Left renal pelvis (tissue), 4 donors: Measurements from ENCODE around the gene PGBD5. TPM values are rescaled to one million over a fixed set of nuclear protein-coding genes. Genes with fewer than 3 reads are reported as not detected.

ENCODE experiments used
- DNase-seq, 4 donors: peaks; one replicate each; pipeline ENCODE4 v3.0.0-alpha.2; 2013; ENCODE audit warnings: low read depth in 4 of 4, low spot score in 3 of 4
- polyA plus RNA-seq, 4 donors: library from polyadenylated mRNA; unstranded; fragments of 120-200 nt; gene quantifications; one replicate each; pipeline ENCODE4 v1.2.1, GENCODE V29; 2013; ENCODE audit not compliant: insufficient read length in 4 of 4

PGBD5 gene
- polyA plus RNA-seq, 4 donors = 0.68 to 6.1 (median 5.6) TPM

GRCh38 chr1:230309646-230310177 lies 116.4 kb downstream of the PGBD5 start:
- DNase-seq = no peak

GRCh38 chr1:230308821-230309220 lies 117.3 kb downstream of the PGBD5 start:
- DNase-seq = no peak

DNA sequence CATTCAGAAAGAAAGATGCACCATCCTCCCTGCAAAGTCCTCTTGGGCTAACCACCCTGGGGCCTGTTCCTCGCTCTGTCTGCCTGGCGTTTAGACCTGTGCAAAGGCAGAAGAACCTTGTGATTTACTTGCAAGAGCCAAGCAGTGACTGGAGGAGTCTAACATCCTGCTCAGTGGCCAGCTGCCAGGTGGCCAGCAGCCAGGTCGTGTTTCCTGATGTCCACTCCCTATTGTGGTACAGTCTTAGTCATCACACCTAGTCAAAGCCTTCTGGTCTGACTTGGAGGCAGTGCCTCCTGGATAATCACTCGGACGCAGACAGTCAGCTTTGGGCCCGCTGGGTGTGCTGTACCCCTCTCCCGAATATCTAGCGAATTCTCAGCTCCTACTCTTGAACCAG lies 118.1 kb downstream of the PGBD5 start:
- DNase-seq = no peak

GRCh38 chr1:230307213-230307612 lies 118.9 kb downstream of the PGBD5 start:
- no peak for DNase-seq

- DNase-seq = no peak
Observed at GRCh38 chr1:230306169-230306568, 120.0 kb downstream of the PGBD5 start.

DNA sequence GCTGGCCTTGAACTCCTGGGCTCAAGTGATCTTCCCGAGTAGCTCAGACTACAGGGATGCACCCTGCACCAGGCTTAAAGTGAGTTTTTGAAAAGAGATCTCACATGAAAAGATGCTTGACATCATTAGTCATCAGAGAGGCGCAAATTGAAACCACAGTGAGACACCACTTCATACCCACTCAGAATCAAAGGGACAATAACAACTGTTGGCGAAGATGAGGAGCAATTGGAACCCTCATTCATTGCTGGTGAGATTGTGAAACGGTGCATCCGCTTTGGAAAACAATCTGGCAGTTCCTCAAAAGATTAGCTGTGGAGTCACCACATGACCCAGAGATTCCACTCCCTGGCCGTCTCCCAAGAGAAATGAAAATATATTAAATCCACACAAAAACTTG lies 122.3 kb downstream of the PGBD5 start:
- DNase-seq = no peak

- DNase-seq = no peak
Observed at GRCh38 chr1:230303069-230303468, 123.1 kb downstream of the PGBD5 start.

- no peak for DNase-seq
Observed at GRCh38 chr1:230301822-230302221, 124.3 kb downstream of the PGBD5 start.

- DNase-seq = no peak
Observed at GRCh38 chr1:230301322-230301721, 124.8 kb downstream of the PGBD5 start.

GRCh38 chr1:230300322-230301301 lies 125.5 kb downstream of the PGBD5 start:
- DNase-seq = no peak

DNA sequence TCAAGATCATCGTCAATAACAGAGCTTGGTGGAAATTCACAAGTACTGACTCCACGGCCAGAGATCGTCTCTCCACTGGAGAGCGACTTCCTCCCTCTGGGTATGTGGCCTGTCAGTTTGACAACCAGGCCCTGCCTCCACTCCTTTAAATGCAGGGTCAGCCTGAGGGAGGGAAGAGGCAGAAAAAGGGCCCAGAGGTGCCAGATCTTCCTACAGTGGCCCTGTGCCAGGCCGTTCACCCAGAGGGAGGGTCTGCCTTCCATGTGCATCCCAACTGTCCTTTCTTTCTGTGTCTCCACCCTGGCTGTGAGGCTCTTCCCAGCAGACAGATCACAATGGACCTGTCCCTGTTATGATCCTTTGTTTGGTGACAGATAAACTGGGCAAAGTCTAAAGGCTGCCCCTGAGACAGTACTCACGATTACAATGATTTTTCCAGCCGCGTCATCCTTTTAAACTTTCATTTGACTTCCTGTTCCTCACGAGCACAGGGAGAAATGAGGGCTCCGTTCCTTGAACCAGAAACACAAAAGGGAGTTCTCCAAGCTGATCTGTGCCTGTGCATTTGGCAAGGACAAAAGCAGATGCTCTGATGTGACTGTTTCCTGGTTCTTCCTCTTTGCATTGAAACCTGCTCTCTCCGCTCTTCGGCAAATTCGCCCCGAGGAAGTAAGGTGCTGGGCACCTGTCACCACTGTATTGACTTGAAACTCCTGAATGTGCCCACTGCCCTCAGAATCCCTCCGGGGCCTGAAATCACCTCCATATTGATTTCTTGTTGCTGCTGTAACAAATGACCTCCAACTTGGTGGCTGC lies 126.7 kb downstream of the PGBD5 start:
- no peak for DNase-seq

DNA sequence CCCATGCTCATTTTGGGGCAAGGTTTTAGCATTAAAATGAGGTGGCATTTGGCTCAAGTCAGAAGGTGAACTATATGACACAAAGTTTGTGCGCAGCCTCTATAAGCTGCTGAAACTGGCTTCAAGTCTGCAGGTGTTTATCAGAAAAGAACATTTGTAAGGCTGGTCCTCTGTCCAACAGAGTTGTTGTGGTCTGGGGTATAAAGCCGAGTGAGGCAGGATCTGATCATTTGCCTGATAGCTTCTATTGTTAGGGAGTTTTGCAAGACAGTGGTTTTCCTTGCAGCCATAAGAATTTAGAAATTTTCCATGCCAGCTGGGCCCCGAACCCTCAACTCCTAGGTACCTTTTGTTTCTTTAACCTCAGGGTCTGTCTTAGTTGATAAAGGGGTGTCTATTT lies 130.8 kb downstream of the PGBD5 start:
- DNase-seq = no peak

DNA sequence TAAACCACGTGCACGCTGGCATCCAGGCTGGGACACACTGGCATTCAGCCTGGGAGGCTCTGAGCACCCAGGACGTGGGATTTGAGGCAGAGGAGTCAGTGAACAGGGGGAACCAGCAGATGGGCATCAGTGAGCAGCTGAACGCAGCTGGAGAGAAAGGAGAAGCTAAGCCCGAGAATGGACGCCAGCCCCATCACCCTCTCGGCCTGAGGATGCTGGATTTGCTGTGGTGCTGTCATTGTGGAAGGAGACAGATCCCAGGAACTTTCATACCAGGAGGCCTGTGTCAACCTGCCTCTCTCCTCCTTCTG lies 132.8 kb downstream of the PGBD5 start:
- no peak for DNase-seq

DNA sequence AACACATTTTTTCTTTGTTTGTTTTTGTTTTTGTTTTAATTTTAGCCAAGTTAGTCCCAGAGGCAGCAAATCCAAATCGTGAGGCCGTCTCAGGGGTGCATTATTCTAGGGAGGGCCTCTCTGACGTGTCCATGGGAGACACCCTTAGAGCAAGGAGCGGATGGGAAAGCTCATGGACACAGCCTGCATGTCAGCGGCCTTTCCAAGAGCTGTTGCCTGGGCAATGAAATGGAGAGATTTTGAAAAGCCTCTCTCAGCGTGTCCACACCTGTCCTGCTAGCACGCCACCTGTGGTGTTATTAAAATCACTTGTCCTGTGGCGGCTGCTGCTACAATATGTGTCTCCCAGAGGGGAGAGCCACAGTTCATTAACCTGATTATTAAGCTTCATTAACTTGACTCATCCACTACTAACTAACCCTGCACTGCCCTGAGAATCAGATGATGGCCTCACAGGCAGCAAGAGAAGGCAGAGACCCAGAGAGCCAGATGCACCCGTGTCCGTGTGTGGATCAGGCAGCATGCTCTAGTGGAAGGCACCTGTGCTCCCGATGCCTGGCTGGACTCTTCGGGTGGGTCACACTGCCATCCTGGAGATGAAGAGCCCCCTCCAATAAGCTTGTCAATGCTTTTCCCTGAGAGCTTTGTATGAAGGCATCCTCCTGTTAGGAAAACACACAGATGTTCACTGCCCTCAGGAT lies 133.3 kb downstream of the PGBD5 start:
- no peak for DNase-seq

GRCh38 chr1:230291731-230292620 lies 134.2 kb downstream of the PGBD5 start:
- DNase-seq = no peak

GRCh38 chr1:230289350-230289644 lies 136.8 kb downstream of the PGBD5 start:
- no peak for DNase-seq

DNA sequence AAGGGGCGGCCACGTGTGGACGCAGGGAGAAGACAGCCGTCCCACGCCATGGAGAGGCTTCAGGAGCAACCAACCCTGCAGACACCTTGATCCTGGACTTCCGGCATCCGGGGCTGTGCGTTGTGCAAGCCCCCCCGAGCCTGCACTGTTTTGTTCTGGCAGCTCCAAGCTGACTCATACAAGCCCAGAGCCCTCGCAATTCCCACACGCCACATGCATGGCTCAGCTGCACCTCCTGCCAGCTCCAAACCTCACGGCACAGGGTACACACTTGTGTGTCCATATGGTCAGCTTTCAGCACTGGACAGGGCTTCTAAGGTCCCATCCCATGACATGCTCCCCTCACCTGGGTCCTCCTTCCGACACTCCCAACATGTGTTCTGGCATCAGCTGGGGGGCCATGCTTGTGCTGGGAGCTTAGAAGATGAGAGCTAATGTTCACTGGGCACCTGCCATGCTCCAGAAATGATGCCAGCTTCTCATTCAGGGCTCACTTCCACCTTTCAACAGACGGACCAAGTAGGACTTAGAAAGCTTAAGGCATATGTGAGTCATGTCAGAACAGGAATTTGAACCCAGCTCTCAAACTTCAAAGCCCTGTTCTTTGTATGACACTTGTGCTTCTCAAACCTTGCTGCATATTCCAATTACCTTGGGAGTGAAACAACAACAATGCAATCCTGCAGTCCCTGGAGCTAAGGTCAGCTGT lies 137.3 kb downstream of the PGBD5 start:
- no peak for DNase-seq

DNA sequence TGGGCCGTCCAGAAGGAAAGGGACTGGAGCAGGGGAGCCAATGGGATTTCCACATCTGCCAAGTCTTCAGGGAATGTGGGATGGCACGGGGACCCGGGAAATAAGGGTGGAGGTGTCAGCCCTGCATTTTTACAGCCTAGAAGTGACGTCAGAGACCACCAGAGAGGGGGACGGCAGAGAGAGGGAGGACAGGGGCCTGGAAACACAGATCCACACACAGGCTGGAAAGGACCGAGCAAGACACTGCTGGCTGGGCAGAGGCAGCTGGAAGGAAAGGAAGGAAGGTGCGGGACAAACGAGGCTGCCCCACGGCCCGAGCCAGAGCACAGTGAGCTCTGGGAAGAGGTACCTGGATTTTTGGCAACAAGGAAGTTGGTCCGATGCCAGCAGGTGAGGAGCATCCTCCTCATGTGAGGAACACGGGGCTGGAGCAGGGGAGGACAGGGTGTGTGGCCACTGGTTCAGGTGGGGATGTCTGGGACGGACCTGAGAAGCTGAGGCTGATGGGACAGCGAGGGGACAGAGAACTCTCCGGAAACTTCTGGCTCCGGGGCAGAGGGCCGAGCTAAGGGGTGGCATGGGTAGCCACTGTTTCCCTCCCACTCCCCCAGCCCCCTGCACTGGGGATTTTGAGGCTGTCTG lies 138.3 kb downstream of the PGBD5 start:
- no peak for DNase-seq

DNA sequence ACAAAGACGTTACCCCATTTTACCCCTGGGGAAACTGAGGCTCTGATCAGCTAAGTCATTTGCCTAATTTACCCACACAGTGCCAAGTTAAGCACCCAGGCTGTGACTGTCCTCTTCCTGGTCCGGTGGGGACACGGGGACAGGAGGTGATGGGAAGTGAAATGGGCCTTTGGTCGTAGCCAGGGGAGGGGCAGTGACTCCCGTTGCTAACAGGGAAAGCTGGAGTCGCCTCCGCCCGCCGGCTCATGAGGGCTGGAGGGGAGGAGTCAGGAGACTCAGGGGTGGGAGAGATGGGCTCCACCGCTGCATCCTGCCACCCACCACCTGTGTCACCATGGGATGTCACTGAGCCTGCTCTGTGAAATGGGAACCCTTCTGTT lies 139.3 kb downstream of the PGBD5 start:
- no peak for DNase-seq
